Aorta (tissue), 5 donors: ENCODE results near the gene TMED4. TPM values are rescaled to one million over a fixed set of nuclear protein-coding genes. Genes with fewer than 3 reads are reported as not detected.
"Not testable (repeated sequence)": the region's sequence is repeated elsewhere in the genome, so short reads cannot be mapped to it uniquely, and the experiment has no call there.

Source experiments
- ATAC-seq: fragments of 200-7000 bp; cut with Tn5 transposase; one replicate; pipeline ENCODE4 v1.9.1; 2022; ENCODE audit warnings: moderate library complexity; ENCODE audit not compliant: low FRiP score
- DNase-seq, 2 donors: peaks; one replicate each; pipeline ENCODE4 v3.0.0-alpha.2; 2020
- H3K27ac ChIP-seq, 2 donors: one replicate each; pipeline ENCODE4 v1.5.1; 2013; ENCODE audit warnings: low read length in 2 of 2, mild to moderate bottlenecking in 2 of 2, moderate library complexity in 2 of 2, control low read depth in 1 of 2, inconsistent platforms in 1 of 2, low read depth in 1 of 2
- H3K27me3 ChIP-seq, 2 donors: one replicate each; pipeline ENCODE4 v1.6.1; 2013; ENCODE audit warnings: control low read depth in 1 of 2, low read length in 1 of 2, mild to moderate bottlenecking in 1 of 2, moderate library complexity in 1 of 2; ENCODE audit not compliant: insufficient read depth in 2 of 2, control insufficient read depth in 1 of 2
- H3K36me3 ChIP-seq, 2 donors: one replicate each; pipeline ENCODE4 v1.6.1; 2013; ENCODE audit warnings: control low read depth in 1 of 2, low read length in 1 of 2, mild to moderate bottlenecking in 1 of 2; ENCODE audit not compliant: insufficient read depth in 2 of 2, control insufficient read depth in 1 of 2
- H3K4me1 ChIP-seq, 2 donors: one replicate each; pipeline ENCODE4 v1.6.1; 2013; ENCODE audit warnings: low read length in 2 of 2, control low read depth in 1 of 2, mild to moderate bottlenecking in 1 of 2, moderate library complexity in 1 of 2; ENCODE audit not compliant: insufficient read depth in 2 of 2, control insufficient read depth in 1 of 2
- H3K4me3 ChIP-seq, 2 donors: one replicate each; pipeline ENCODE4 v1.5.1; 2013; ENCODE audit warnings: low read length in 2 of 2, control low read depth in 1 of 2, mild to moderate bottlenecking in 1 of 2
- H3K9me3 ChIP-seq: one replicate; pipeline ENCODE4 v1.6.1; 2013; ENCODE audit warnings: mild to moderate bottlenecking, low read length; ENCODE audit not compliant: control insufficient read depth
- WGBS, 2 donors: extraction: QIAGEN DNeasy Blood & Tissue Kit; methylation state at CpG; one replicate each; pipeline ENCODE4 v1.1.7; 2013; 5-methylcytosine and 5-hydroxymethylcytosine counted together
- intact Hi-C, 2 donors: fragments of 100-400 bp; cut with DNase I; formaldehyde crosslinking; loops; one replicate each; pipeline versions ENCODE4 v1.14.2 to v1.15.0; 2022
- polyA plus RNA-seq, 2 donors: library from polyadenylated mRNA; stranded (reverse); fragments of 200-250 nt; gene quantifications; one replicate each; pipeline ENCODE4 v1.2.3, GENCODE V29; 2013
- total RNA-seq, 2 donors: library from RNA; stranded (reverse); fragmentation: NEBNext Ultra II Directional; extraction: Animal tissue kit (Norgen Biotek cat#: 25700); gene quantifications; one replicate each; pipeline ENCODE4 v1.2.1, GENCODE V29; 2021
- donor health status: healthy with polysubstance abuse.
- donor health status: Bipolar disorder and iron deficiency.
- donor health status: DM: no; HTN: no; CAD: no.
- donor health status: DM: no; HTN: no; CAD: no.
- donor health status: DM: yes; HTN: yes; CAD: no.

TMED4 gene
- total and polyA plus RNA-seq, 4 donors: 47.2 to 77.0 (median 64.5) TPM

DNA sequence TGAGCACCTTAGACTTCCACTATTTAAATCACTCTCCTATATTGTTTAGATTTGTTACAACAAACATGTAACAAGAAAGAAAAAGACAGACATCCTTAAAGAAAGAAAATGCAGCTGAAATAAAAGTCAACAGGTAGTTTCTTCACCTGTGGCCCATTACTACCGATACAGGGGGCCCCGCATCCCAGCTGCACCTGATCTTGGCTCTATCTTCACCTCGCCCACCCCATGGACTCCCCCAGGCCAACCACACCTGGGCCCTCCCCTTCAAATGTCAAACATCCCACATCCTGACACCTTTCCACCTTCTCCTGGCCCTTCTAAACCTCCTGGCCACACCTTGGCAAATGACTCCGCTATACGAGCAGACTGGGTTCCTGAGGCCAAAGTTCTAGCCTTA, 15.4 kb downstream of the TMED4 start:
- DNase-seq: no peak
- intact Hi-C loops: loop anchor here in 1 of 2 donors (5.0 to 10.0 kb wide), 2 partner anchors 74 to 512 kb away; partner anchors contain the start of gene NUDCD3
- 84 to 90% methylated on average over 5 of the region's 5 CpGs for WGBS, 2 donors

GRCh38 chr7:44565795-44566559, 16.1 kb downstream of the TMED4 start:
- no peak overlapping the region for H3K4me3 ChIP-seq
- WGBS, 2 donors: 71 to 75% methylated on average over 16 of the region's 16 CpGs
- intact Hi-C loops: loop anchor here in 1 of 2 donors (5.0 to 10.0 kb wide), 2 partner anchors 74 to 511 kb away; partner anchors contain the start of gene NUDCD3
- ATAC-seq: no peak
- no peaks in the 10 kb centered on the region for H3K9me3 ChIP-seq
- no peaks in the 10 kb centered on the region for H3K27me3 ChIP-seq
- no peaks in the 10 kb centered on the region for H3K4me1 ChIP-seq
- no peak overlapping the region for H3K27ac ChIP-seq
- no peak for DNase-seq
- peaks cover 4 to 22% of the 10 kb centered on the region in 2 donors for H3K36me3 ChIP-seq

More for the DNA sequence above, 15.4 kb downstream of the TMED4 start:
- Histone ChIP-seq H3K4me1 (no peaks in the 10 kb centered on the region), H3K27me3 (no peaks in the 10 kb centered on the region), H3K36me3 (peaks cover 4 to 22% of the 10 kb centered on the region in 2 donors), H3K27ac (no peak overlapping the region), H3K4me3 (no peak overlapping the region), H3K9me3 (no peaks in the 10 kb centered on the region)
- no peak for ATAC-seq

GRCh38 chr7:44565097-44565794, 16.8 kb downstream of the TMED4 start:
- peak; percentile 88 for ATAC-seq
- DNase-seq: peak; percentile 74 to 88
- Histone ChIP-seq H3K36me3 (peaks cover 4 to 20% of the 10 kb centered on the region in 2 donors), H3K27ac (no peak overlapping the region), H3K9me3 (no peaks in the 10 kb centered on the region), H3K27me3 (no peaks in the 10 kb centered on the region), H3K4me3 (no peak overlapping the region), H3K4me1 (no peaks in the 10 kb centered on the region)
- 58 to 62% methylated on average over 13 of the region's 13 CpGs for WGBS, 2 donors
- intact Hi-C loops: loop anchor here in 1 of 2 donors (5.0 to 10.0 kb wide), 2 partner anchors 73 to 510 kb away; partner anchors contain the start of gene NUDCD3

DNA sequence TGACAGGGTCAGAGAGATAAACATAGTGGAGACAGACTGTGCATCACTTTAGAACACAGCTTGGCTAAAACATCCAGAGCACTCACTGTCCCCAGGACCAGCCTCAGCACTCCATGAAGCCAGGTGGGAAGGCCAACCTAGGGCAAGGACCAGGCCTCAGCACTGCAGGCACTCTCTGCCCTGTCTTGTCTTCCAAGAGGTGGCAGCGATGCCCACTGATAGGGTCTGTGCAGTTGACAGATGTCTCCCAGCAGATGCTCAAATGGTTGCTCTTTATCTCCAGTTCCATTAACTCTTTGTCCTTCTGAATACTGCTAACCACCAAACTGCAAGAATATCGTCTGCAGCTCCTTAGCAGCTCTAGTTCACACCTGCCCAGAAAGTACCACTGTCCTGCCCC, 17.4 kb downstream of the TMED4 start:
- Histone ChIP-seq H3K4me1 (no peaks in the 10 kb centered on the region), H3K9me3 (no peaks in the 10 kb centered on the region), H3K27ac (no peak overlapping the region), H3K27me3 (no peaks in the 10 kb centered on the region), H3K4me3 (no peak overlapping the region), H3K36me3 (peaks cover 4 to 15% of the 10 kb centered on the region in 2 donors)
- no peak for ATAC-seq
- intact Hi-C loops: loop anchor here (5.0 to 10.0 kb wide), 3 partner anchors 72 to 510 kb away; partner anchors contain the start of gene NUDCD3 (in 1 of the 2)
- 84 to 86% methylated on average over 2 of the region's 2 CpGs for WGBS, 2 donors
- no peak for DNase-seq

GRCh38 chr7:44563171-44563679, 18.8 kb downstream of the TMED4 start:
- no peak for DNase-seq
- Histone ChIP-seq H3K27me3 (no peaks in the 10 kb centered on the region), H3K4me1 (no peaks in the 10 kb centered on the region), H3K27ac (no peak overlapping the region), H3K36me3 (peaks cover 3 to 8% of the 10 kb centered on the region in 2 donors), H3K9me3 (no peaks in the 10 kb centered on the region), H3K4me3 (no peak overlapping the region)
- ATAC-seq: no peak
- intact Hi-C loops: loop anchor here (5.0 to 10.0 kb wide), 2 partner anchors 321 to 508 kb away; no protein-coding TSS in a partner anchor
- 61 to 69% methylated on average over 3 of the region's 3 CpGs for WGBS, 2 donors

- intact Hi-C loops: loop anchor here (5.0 to 10.0 kb wide), 2 partner anchors 320 to 508 kb away; no protein-coding TSS in a partner anchor
- not testable (repeated sequence) for H3K27me3 ChIP-seq, H3K4me3 ChIP-seq, H3K4me1 ChIP-seq, H3K36me3 ChIP-seq, H3K9me3 ChIP-seq, DNase-seq, ATAC-seq, H3K27ac ChIP-seq
- WGBS, 2 donors: 80 to 88% methylated on average over 8 of the region's 8 CpGs
Observed at GRCh38 chr7:44562622-44562962, 19.4 kb downstream of the TMED4 start.

DNA sequence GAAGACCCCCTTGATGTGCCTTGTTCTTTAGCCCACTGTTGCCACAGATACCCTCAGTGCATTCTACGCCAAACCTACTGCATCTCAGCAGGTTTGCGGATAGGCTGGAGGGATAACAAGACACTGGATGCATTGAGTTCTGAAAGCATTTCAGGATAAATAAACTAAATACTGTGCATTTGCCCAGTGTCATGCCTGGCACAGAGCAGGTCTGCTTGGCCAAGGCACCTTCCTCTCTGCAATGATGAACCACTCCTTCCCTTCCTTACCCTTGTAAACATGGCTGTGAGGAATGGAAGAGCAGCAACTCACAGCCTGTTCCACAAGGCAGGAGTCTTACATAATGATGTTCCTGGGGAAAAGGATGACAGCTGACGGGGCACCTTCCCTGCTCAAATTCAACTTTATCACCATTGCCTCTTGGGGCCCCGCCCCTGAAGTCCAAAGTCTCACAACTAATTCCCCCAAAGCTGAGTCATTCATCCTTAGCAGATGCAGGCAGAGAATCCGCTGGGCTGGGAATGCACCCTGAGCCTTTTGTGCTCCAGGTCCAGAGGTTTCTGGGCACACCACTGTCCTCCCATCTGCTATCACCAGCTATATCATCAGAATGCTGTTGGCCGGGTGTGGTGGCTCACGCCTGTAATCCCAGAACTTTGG, 19.9 kb downstream of the TMED4 start:
- peaks cover 0 to 1% of the 10 kb centered on the region in 2 donors for H3K36me3 ChIP-seq
- no peak for ATAC-seq
- WGBS, 2 donors: 86 to 89% methylated on average over 7 of the region's 7 CpGs
- DNase-seq: no peak
- no peaks in the 10 kb centered on the region for H3K4me1 ChIP-seq
- H3K27ac ChIP-seq: no peak overlapping the region
- no peaks in the 10 kb centered on the region for H3K27me3 ChIP-seq
- no peak overlapping the region for H3K4me3 ChIP-seq
- intact Hi-C loops: loop anchor here (5.0 to 10.0 kb wide), 2 partner anchors 320 to 507 kb away; no protein-coding TSS in a partner anchor
- no peaks in the 10 kb centered on the region for H3K9me3 ChIP-seq

GRCh38 chr7:44561481-44561880, 20.6 kb downstream of the TMED4 start:
- H3K9me3 ChIP-seq: no peaks in the 10 kb centered on the region
- WGBS, 2 donors: 79 to 80% methylated on average over 6 of the region's 6 CpGs
- ATAC-seq (no peak), DNase-seq (no peak)
- no peaks in the 10 kb centered on the region for H3K27me3 ChIP-seq
- intact Hi-C loops: loop anchor here (5.0 to 10.0 kb wide), 2 partner anchors 319 to 507 kb away; no protein-coding TSS in a partner anchor
- H3K36me3 ChIP-seq: peaks cover 0 to 1% of the 10 kb centered on the region in 2 donors
- no peaks in the 10 kb centered on the region for H3K4me1 ChIP-seq
- no peak overlapping the region for H3K27ac ChIP-seq
- H3K4me3 ChIP-seq: no peak overlapping the region
